Activated CD8-positive, alpha-beta memory T cell treated with anti-CD3 and anti-CD28 coated beads for 36 hours (primary cell): ENCODE measurements around the gene ZNF814. TPM values are rescaled to one million over a fixed set of nuclear protein-coding genes. Genes with fewer than 3 reads are reported as not detected.
"Not testable (repeated sequence)": the region's sequence is repeated elsewhere in the genome, so short reads cannot be mapped to it uniquely, and the experiment has no call there.

Source experiments
- CTCF ChIA-PET: fragments of 350-600 bp; sonication (Branson Sonifier 250); formaldehyde crosslinking; loops from one replicate; lab custom pipeline; 2021; ENCODE audit warnings: antibody characterized with exemption; lab: Charles Lee
- POLR2A ChIA-PET: fragments of 350-600 bp; sonication (Branson Sonifier 250); formaldehyde crosslinking; loops from one replicate; lab custom pipeline; 2021; ENCODE audit warnings: antibody characterized with exemption; lab: Charles Lee
- total RNA-seq, 2 experiments: library from RNA; stranded (reverse); gene quantifications; one replicate each; pipeline ENCODE4 v1.2.3, GENCODE V29; 2021

The ZNF814 gene
- total RNA-seq, 2 experiments from 2014 or later = 34.3 to 36.8 TPM

- POLR2A ChIA-PET, CTCF ChIA-PET: not testable (repeated sequence)
Measured at GRCh38 chr19:57821501-57821900, 67.3 kb downstream of the ZNF814 start.

- CTCF ChIA-PET, POLR2A ChIA-PET: not testable (repeated sequence)
Measured at GRCh38 chr19:57821095-57821494, 67.7 kb downstream of the ZNF814 start.

- ChIA-PET POLR2A (interaction anchor here (0.6 to 2.0 kb wide), 3 partner anchors 19 to 74 kb away, joined by 6 read pairs; partner anchors contain the start of genes ZNF587 and ZNF776), CTCF (no interaction called here)
Measured at GRCh38 chr19:57820599-57820998, 68.2 kb downstream of the ZNF814 start.

GRCh38 chr19:57819475-57820148 is 69.2 kb downstream of the ZNF814 start:
- POLR2A ChIA-PET = interaction anchor here (0.6 to 2.0 kb wide), 5 partner anchors 30 to 112 kb away, joined by 3 to 6 read pairs (median 5); partner anchors contain the start of genes ZNF587, ZNF671 and ZNF776
- CTCF ChIA-PET = interaction anchor here (0.7 to 1.2 kb wide), 3 partner anchors 14 to 72 kb away, joined by 3 read pairs; no protein-coding TSS in a partner anchor

- ChIA-PET CTCF (interaction anchor here (0.9 kb wide), 1 partner anchor 13 kb away, joined by 3 read pairs; no protein-coding TSS in a partner anchor), POLR2A (interaction anchor here (0.6 to 1.0 kb wide), 6 partner anchors 45 to 414 kb away, joined by 3 to 5 read pairs (median 4); partner anchors contain the start of gene ZNF154)
Measured at GRCh38 chr19:57818378-57818777, 70.5 kb downstream of the ZNF814 start.

GRCh38 chr19:57817976-57818375 is 70.9 kb downstream of the ZNF814 start:
- ChIA-PET CTCF (no interaction called here), POLR2A (interaction anchor here (0.6 to 0.7 kb wide), 2 partner anchors 45 to 415 kb away, joined by 3 to 4 read pairs; no protein-coding TSS in a partner anchor)

- POLR2A ChIA-PET = no interaction called here
- CTCF ChIA-PET = no interaction called here
Measured at GRCh38 chr19:57816652-57817051, 72.2 kb downstream of the ZNF814 start.

GRCh38 chr19:57815247-57816075 is 73.4 kb downstream of the ZNF814 start:
- ChIA-PET POLR2A (interaction anchor here (0.6 kb wide), 1 partner anchor 289 kb away, joined by 3 read pairs; no protein-coding TSS in a partner anchor), CTCF (interaction anchor here (0.6 to 1.2 kb wide), 3 partner anchors 88 to 987 kb away, joined by 3 to 7 read pairs (median 3); partner anchors contain the start of gene ZNF671)

- ChIA-PET POLR2A (interaction anchor here (0.6 kb wide), 2 partner anchors 135 to 290 kb away, joined by 3 read pairs; no protein-coding TSS in a partner anchor), CTCF (interaction anchor here (0.6 to 1.2 kb wide), 3 partner anchors 87 to 986 kb away, joined by 3 to 7 read pairs (median 3); partner anchors contain the start of gene ZNF671)
Measured at GRCh38 chr19:57814505-57815246, 74.2 kb downstream of the ZNF814 start, which contains the start of gene ZNF552. Gene ZNF552, minus strand, starts transcription at chr19:57814913. Its CDS starts 170 bp downstream, at chr19:57814743.

GRCh38 chr19:57813919-57814504 is 74.8 kb downstream of the ZNF814 start:
- ChIA-PET CTCF (no interaction called here), POLR2A (interaction anchor here (0.6 kb wide), 1 partner anchor 136 kb away, joined by 3 read pairs; no protein-coding TSS in a partner anchor)

- POLR2A ChIA-PET = not testable (repeated sequence)
Measured at GRCh38 chr19:57812975-57813820, 75.6 kb downstream of the ZNF814 start.

GRCh38 chr19:57812226-57812625 is 76.6 kb downstream of the ZNF814 start:
- ChIA-PET CTCF (interaction anchor here (1.2 kb wide), 1 partner anchor 39 kb away, joined by 7 read pairs; no protein-coding TSS in a partner anchor), POLR2A (no interaction called here)

More at GRCh38 chr19:57812975-57813820, 75.6 kb downstream of the ZNF814 start:
- CTCF ChIA-PET = not testable (repeated sequence)

GRCh38 chr19:57810410-57811295 is 78.2 kb downstream of the ZNF814 start:
- POLR2A ChIA-PET = not testable (repeated sequence)
- CTCF ChIA-PET = interaction anchor here (1.2 kb wide), 1 partner anchor 37 kb away, joined by 7 read pairs; no protein-coding TSS in a partner anchor

GRCh38 chr19:57807541-57807940 is 81.3 kb downstream of the ZNF814 start:
- POLR2A ChIA-PET = no interaction called here
- CTCF ChIA-PET = no interaction called here

- ChIA-PET CTCF (interaction anchor here (1.3 kb wide), 1 partner anchor 64 kb away, joined by 3 read pairs; no protein-coding TSS in a partner anchor), POLR2A (interaction anchor here (0.6 kb wide), 1 partner anchor 57 kb away, joined by 6 read pairs; no protein-coding TSS in a partner anchor)
Measured at GRCh38 chr19:57803594-57804325, 85.1 kb downstream of the ZNF814 start.
